Right kidney (tissue), 1 donor: Measurements from ENCODE around the gene ZNF750.

Experiments
- DNase-seq: peaks from one replicate; pipeline ENCODE4 v3.0.0-alpha.2; 2016

Gene ZNF750

GRCh38 chr17:82872591-82873520 is 33.0 kb upstream of the ZNF750 start:
- no peak for DNase-seq

- DNase-seq: no peak
Measured at GRCh38 chr17:82871776-82872561, 32.1 kb upstream of the ZNF750 start.

- no peak for DNase-seq
Measured at GRCh38 chr17:82871056-82871775, 31.4 kb upstream of the ZNF750 start.

- DNase-seq: no peak
Measured at GRCh38 chr17:82870541-82870940, 30.7 kb upstream of the ZNF750 start.

- DNase-seq: no peak
Measured at GRCh38 chr17:82870091-82870491, 30.3 kb upstream of the ZNF750 start.

GRCh38 chr17:82869536-82869935 is 29.7 kb upstream of the ZNF750 start:
- DNase-seq: no peak

GRCh38 chr17:82868715-82869131 is 28.9 kb upstream of the ZNF750 start:
- no peak for DNase-seq

GRCh38 chr17:82867763-82868325 is 28.0 kb upstream of the ZNF750 start:
- no peak for DNase-seq

- no peak for DNase-seq
Measured at GRCh38 chr17:82866590-82867191, 26.9 kb upstream of the ZNF750 start.

GRCh38 chr17:82865774-82866395 is 26.1 kb upstream of the ZNF750 start:
- no peak for DNase-seq

GRCh38 chr17:82865274-82865673 is 25.5 kb upstream of the ZNF750 start:
- no peak for DNase-seq

GRCh38 chr17:82864713-82865248 is 25.0 kb upstream of the ZNF750 start:
- DNase-seq: no peak

- DNase-seq: no peak
Measured at GRCh38 chr17:82863941-82864712, 24.3 kb upstream of the ZNF750 start.

- no peak for DNase-seq
Measured at GRCh38 chr17:82863383-82863940, 23.6 kb upstream of the ZNF750 start.

GRCh38 chr17:82862737-82863382 is 23.0 kb upstream of the ZNF750 start:
- DNase-seq: no peak

GRCh38 chr17:82862191-82862590 is 22.4 kb upstream of the ZNF750 start:
- DNase-seq: no peak

GRCh38 chr17:82861393-82861775 is 21.6 kb upstream of the ZNF750 start:
- no peak for DNase-seq

- no peak for DNase-seq
Measured at GRCh38 chr17:82860606-82861392, 21.0 kb upstream of the ZNF750 start.
